Neural crest cell (in vitro differentiated cells): ENCODE measurements around the gene PJA2. TPM values are rescaled to one million over a fixed set of nuclear protein-coding genes. Genes with fewer than 3 reads are reported as not detected.

Experiments used
- DNase-seq: peaks from one replicate; pipeline ENCODE4 v3.0.0; 2021; ENCODE audit warnings: low read depth, mixed read lengths, low spot score
- H3K27ac Mint-ChIP-seq: one replicate; pipeline ENCODE4 v1.8.0; 2021; ENCODE audit warnings: mild to moderate bottlenecking, mixed read lengths; ENCODE audit not compliant: unreplicated experiment
- H3K27me3 Mint-ChIP-seq: 2 replicates; pipeline ENCODE4 v1.8.0; 2021; ENCODE audit warnings: low read depth, mild to moderate bottlenecking, mixed read lengths
- H3K36me3 Mint-ChIP-seq: 2 replicates; pipeline ENCODE4 v1.8.0; 2021; ENCODE audit warnings: low read depth, mild to moderate bottlenecking, mixed read lengths
- H3K4me1 Mint-ChIP-seq: 2 replicates; pipeline ENCODE4 v1.8.0; 2021; ENCODE audit warnings: mixed read lengths
- H3K4me3 Mint-ChIP-seq: one replicate; pipeline ENCODE4 v1.8.0; 2021; ENCODE audit warnings: mild to moderate bottlenecking, mixed read lengths
- H3K9me3 Mint-ChIP-seq: 2 replicates; pipeline ENCODE4 v1.8.0; 2021; ENCODE audit warnings: mixed read lengths
- CTCF ChIP-seq: fragments of 200-600 bp; sonication (generic); conservative IDR thresholded peaks from 2 replicates; pipeline ENCODE4 v1.5.0; 2021; ENCODE audit warnings: antibody characterized with exemption, mild to moderate bottlenecking
- total RNA-seq: library from RNA; stranded (reverse); gene quantifications from 2 replicates; pipeline ENCODE4 v1.2.1, GENCODE V29; 2021

PJA2 gene
- total RNA-seq, 1 donor from 2014 or later: 51.2 TPM

GRCh38 chr5:109374625-109375024, 35.1 kb downstream of the PJA2 start:
- Mint-ChIP-seq H3K27ac (no peak overlapping the region), H3K4me1 (no peaks in the 10 kb centered on the region), H3K36me3 (peaks cover 20% of the 10 kb centered on the region), H3K9me3 (no peaks in the 10 kb centered on the region), H3K27me3 (no peaks in the 10 kb centered on the region), H3K4me3 (no peak overlapping the region)
- no peak for TF ChIP-seq CTCF
- no peak for DNase-seq

- no peak for TF ChIP-seq CTCF
- H3K27ac Mint-ChIP-seq: no peak overlapping the region
- H3K4me1 Mint-ChIP-seq: no peaks in the 10 kb centered on the region
- H3K27me3 Mint-ChIP-seq: no peaks in the 10 kb centered on the region
- DNase-seq: no peak
- H3K4me3 Mint-ChIP-seq: no peak overlapping the region
- peaks cover 20% of the 10 kb centered on the region for H3K36me3 Mint-ChIP-seq
- H3K9me3 Mint-ChIP-seq: peaks cover under 1% of the 10 kb centered on the region
Observed at GRCh38 chr5:109373932-109374331, 35.8 kb downstream of the PJA2 start.

GRCh38 chr5:109370343-109370742, 39.4 kb downstream of the PJA2 start:
- no peak for DNase-seq
- no peak for TF ChIP-seq CTCF
- Mint-ChIP-seq H3K4me1 (no peaks in the 10 kb centered on the region), H3K9me3 (peaks cover 8% of the 10 kb centered on the region), H3K4me3 (no peak overlapping the region), H3K27ac (no peak overlapping the region), H3K27me3 (no peaks in the 10 kb centered on the region), H3K36me3 (peaks cover 33% of the 10 kb centered on the region)

- no peaks in the 10 kb centered on the region for H3K27me3 Mint-ChIP-seq
- no peak overlapping the region for H3K27ac Mint-ChIP-seq
- peaks cover 55% of the 10 kb centered on the region for H3K36me3 Mint-ChIP-seq
- H3K4me3 Mint-ChIP-seq: no peak overlapping the region
- H3K4me1 Mint-ChIP-seq: no peaks in the 10 kb centered on the region
- DNase-seq: no peak
- H3K9me3 Mint-ChIP-seq: peaks cover 8% of the 10 kb centered on the region
- no peak for TF ChIP-seq CTCF
Observed at GRCh38 chr5:109365653-109366052, 44.1 kb downstream of the PJA2 start.

- TF ChIP-seq CTCF: no peak
- H3K9me3 Mint-ChIP-seq: peaks cover 8% of the 10 kb centered on the region
- H3K4me1 Mint-ChIP-seq: no peaks in the 10 kb centered on the region
- no peak overlapping the region for H3K27ac Mint-ChIP-seq
- H3K27me3 Mint-ChIP-seq: no peaks in the 10 kb centered on the region
- no peak for DNase-seq
- peaks cover 51% of the 10 kb centered on the region for H3K36me3 Mint-ChIP-seq
- no peak overlapping the region for H3K4me3 Mint-ChIP-seq
Observed at GRCh38 chr5:109364977-109365376, 44.8 kb downstream of the PJA2 start.

GRCh38 chr5:109359642-109360041, 50.1 kb downstream of the PJA2 start:
- no peak overlapping the region for H3K27ac Mint-ChIP-seq

More at GRCh38 chr5:109359642-109360041, 50.1 kb downstream of the PJA2 start:
- H3K27me3 Mint-ChIP-seq: no peaks in the 10 kb centered on the region
- H3K4me3 Mint-ChIP-seq: no peak overlapping the region
- no peaks in the 10 kb centered on the region for H3K4me1 Mint-ChIP-seq
- no peak for TF ChIP-seq CTCF
- DNase-seq: no peak
- H3K9me3 Mint-ChIP-seq: no peaks in the 10 kb centered on the region
- H3K36me3 Mint-ChIP-seq: peaks cover 31% of the 10 kb centered on the region
